ENCODE data around the gene SMC6. TPM values are rescaled to one million over a fixed set of nuclear protein-coding genes. Genes with fewer than 3 reads are reported as not detected.

Gene SMC6
- total and polyA plus RNA-seq, 2 experiments from 2014 or later = 53.4 to 59.8 TPM

DNA sequence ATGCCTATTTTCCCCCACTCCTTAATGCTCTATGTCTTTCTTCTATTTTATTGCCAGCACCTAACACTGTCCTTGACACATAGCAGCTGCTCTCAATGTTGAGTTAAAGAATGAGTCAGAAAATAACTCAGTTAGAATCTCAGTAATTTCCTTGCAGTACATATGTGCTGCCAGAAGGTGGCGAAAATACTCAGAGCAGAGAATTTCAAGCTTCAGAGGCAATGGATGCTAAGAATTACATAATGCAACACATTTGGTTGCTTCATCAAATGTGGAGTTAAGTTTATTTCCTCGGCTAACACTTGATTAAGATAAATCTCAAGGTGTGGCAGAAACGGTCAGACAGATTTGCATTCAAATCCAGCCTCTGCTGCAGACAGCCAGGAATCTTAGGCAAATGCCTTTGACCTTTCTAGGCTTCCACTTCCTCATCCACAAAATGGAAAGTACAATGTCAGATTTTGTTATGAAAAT is 107.5 kb downstream of the SMC6 start:
- Histone ChIP-seq H4K20me1 (replicated peaks; ENCODE audit: insufficient read depth) (peaks cover 16% of the 10 kb centered on the region), H3K9me2 (ENCODE audit: insufficient read depth) (0 out of 2 replicates have a peak, but pooled peaks cover 6% of the 10 kb centered on the region), H3K4me3 (no peak overlapping the region), H3F3A (replicated peaks; ENCODE audit: low read depth) (no peaks in the 10 kb centered on the region), H3K4me2 (no peak overlapping the region), H3K27me3 (ENCODE audit: insufficient read depth) (no peaks in the 10 kb centered on the region), H3K36me3 (ENCODE audit: insufficient read depth) (peaks cover 3% of the 10 kb centered on the region; the same call in 1 of the 2 replicates), H3K79me2 (replicated peaks; ENCODE audit: insufficient read depth) (peaks cover 3% of the 10 kb centered on the region; the same call in 1 of the 2 replicates), H3K4me1 (ENCODE audit: insufficient read depth) (peaks cover 14% of the 10 kb centered on the region; the same call in 1 of the 2 replicates), H2AFZ (no peak overlapping the region), H3K27ac (ENCODE audit: low read depth) (no peak overlapping the region)
- TF ChIP-seq STAT1 (IDR thresholded peaks at IDR 0.05; ENCODE audit: unreplicated experiment) (no peak), ZNF331 (CRISPR knock-in tag; IDR thresholded peaks at IDR 0.05; ENCODE audit: low read depth) (no peak), NANOG (IDR thresholded peaks at IDR 0.05; ENCODE audit: borderline replicate concordance) (no peak)
- TF ChIP-seq, protein P1, sequence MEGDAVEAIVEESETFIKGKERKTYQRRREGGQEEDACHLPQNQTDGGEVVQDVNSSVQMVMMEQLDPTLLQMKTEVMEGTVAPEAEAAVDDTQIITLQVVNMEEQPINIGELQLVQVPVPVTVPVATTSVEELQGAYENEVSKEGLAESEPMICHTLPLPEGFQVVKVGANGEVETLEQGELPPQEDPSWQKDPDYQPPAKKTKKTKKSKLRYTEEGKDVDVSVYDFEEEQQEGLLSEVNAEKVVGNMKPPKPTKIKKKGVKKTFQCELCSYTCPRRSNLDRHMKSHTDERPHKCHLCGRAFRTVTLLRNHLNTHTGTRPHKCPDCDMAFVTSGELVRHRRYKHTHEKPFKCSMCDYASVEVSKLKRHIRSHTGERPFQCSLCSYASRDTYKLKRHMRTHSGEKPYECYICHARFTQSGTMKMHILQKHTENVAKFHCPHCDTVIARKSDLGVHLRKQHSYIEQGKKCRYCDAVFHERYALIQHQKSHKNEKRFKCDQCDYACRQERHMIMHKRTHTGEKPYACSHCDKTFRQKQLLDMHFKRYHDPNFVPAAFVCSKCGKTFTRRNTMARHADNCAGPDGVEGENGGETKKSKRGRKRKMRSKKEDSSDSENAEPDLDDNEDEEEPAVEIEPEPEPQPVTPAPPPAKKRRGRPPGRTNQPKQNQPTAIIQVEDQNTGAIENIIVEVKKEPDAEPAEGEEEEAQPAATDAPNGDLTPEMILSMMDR (conservative IDR thresholded peaks at IDR 0.05; ENCODE audit: low read depth in 2 of 2) = peak; percentile 70 to 91
- H3K9me3 Mint-ChIP-seq = no peaks in the 10 kb centered on the region
- ATAC-seq (peak; percentile 57), DNase-seq (ENCODE audit: low spot score) (peak; percentile 80)
- peaks cover 32% of the 10 kb centered on the region for H3K4me1 Mint-ChIP-seq
- no peak overlapping the region for H3K27ac Mint-ChIP-seq
- peaks cover 42% of the 10 kb centered on the region for H3K36me3 Mint-ChIP-seq (ENCODE audit: low read depth)
- peaks cover 4% of the 10 kb centered on the region for H3K27me3 Mint-ChIP-seq (ENCODE audit: insufficient read depth, low read depth, poor library complexity)
- H3K4me3 Mint-ChIP-seq = no peak overlapping the region

DNA sequence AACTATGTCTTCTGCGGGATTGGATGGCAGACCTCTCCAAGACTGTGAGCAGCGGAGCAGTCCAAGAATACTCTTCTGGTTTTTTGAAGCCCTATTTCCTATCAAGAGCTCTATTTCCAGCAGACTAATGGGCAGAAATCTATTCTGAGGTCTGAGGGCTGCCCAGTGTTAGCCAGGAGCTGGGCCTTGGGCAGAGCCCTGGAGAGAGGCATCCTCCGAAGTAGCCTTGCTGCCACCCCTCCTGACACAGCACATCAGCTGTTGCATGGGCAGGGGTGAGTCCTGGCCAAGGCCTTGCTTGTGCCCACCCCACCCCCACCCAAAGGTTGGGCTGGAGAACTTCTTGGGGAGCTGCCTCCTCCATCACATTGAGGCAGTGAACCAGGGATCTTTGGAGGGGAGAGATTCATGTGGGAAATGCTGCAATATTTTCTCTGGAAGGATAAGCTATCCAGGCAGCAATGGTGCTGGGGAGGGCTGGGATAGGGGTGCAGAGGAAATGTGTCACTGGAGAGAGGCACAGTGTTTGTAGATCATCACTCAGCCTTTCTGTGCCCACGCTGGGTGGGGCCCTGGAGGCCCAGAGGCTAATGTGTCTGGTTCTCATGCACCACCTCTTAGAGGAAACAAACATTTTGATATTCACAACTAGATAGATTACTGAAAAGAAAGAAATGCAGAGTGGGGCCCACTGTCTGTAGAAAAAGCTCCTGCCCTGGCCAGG is 108.5 kb downstream of the SMC6 start:
- Histone ChIP-seq H3K4me1 (ENCODE audit: insufficient read depth) (peaks cover 14% of the 10 kb centered on the region; the same call in 1 of the 2 replicates), H3K4me2 (0 out of 2 replicates have a peak overlapping the region, but pooled peaks have one; percentile 26), H4K20me1 (replicated peaks; ENCODE audit: insufficient read depth) (peaks cover 14% of the 10 kb centered on the region), H3K9me2 (ENCODE audit: insufficient read depth) (0 out of 2 replicates have a peak, but pooled peaks cover 6% of the 10 kb centered on the region), H3K4me3 (no peak overlapping the region), H3K36me3 (ENCODE audit: insufficient read depth) (no peaks in the 10 kb centered on the region; the same call in 1 of the 2 replicates), H3K27ac (ENCODE audit: low read depth) (peak overlapping the region; percentile 34), H3K79me2 (replicated peaks; ENCODE audit: insufficient read depth) (peaks cover 3% of the 10 kb centered on the region; the same call in 1 of the 2 replicates), H3F3A (replicated peaks; ENCODE audit: low read depth) (no peaks in the 10 kb centered on the region), H3K27me3 (ENCODE audit: insufficient read depth) (no peaks in the 10 kb centered on the region), H2AFZ (no peak overlapping the region)
- peaks cover 33% of the 10 kb centered on the region for H3K4me1 Mint-ChIP-seq
- no peak for DNase-seq (ENCODE audit: low spot score)
- H3K36me3 Mint-ChIP-seq (ENCODE audit: low read depth) = peaks cover 32% of the 10 kb centered on the region
- peak overlapping the region; percentile 31; the same call in 1 of the 2 replicates for H3K27ac Mint-ChIP-seq
- peak; percentile 30 for ATAC-seq
- H3K4me3 Mint-ChIP-seq = no peak overlapping the region
- H3K9me3 Mint-ChIP-seq = no peaks in the 10 kb centered on the region
- H3K27me3 Mint-ChIP-seq (ENCODE audit: insufficient read depth, low read depth, poor library complexity) = peaks cover 4% of the 10 kb centered on the region
- TF ChIP-seq ZNF114 (CRISPR knock-in tag; IDR thresholded peaks at IDR 0.05) = no peak
- TF ChIP-seq EZH2phosphoT487 (IDR thresholded peaks at IDR 0.05; ENCODE audit: unreplicated experiment) = no peak
